ENCODE results near the gene COQ5. TPM values are rescaled to one million over a fixed set of nuclear protein-coding genes. Genes with fewer than 3 reads are reported as not detected.
A peak's percentile ranks its signal among the peaks of the same experiment; 100 is the strongest.

Gene COQ5
- total RNA-seq, 1 donor from 2014 or later, result 46.3 TPM

GRCh38 chr12:120500581-120500980 is 28.4 kb downstream of the COQ5 start:
- no peak for TF ChIP-seq CTCF (conservative IDR thresholded peaks at IDR 0.05; ENCODE audit: low read depth, low read length)
- H3K4me3 ChIP-seq (ENCODE audit: low read depth, low read length), result no peak overlapping the region
- no peak for DNase-seq (ENCODE audit: low read depth)

GRCh38 chr12:120498870-120499515 is 30.0 kb downstream of the COQ5 start:
- TF ChIP-seq CTCF (conservative IDR thresholded peaks at IDR 0.05; ENCODE audit: low read depth, low read length), result no peak
- DNase-seq (ENCODE audit: low read depth), result no peak
- no peak overlapping the region for H3K4me3 ChIP-seq (ENCODE audit: low read depth, low read length)

- H3K4me3 ChIP-seq (ENCODE audit: low read depth, low read length), result peak overlapping the region; percentile 91
- TF ChIP-seq CTCF (conservative IDR thresholded peaks at IDR 0.05; ENCODE audit: low read depth, low read length), result no peak
- no peak for DNase-seq (ENCODE audit: low read depth)
Measured at GRCh38 chr12:120497524-120498150, 31.3 kb downstream of the COQ5 start.

- TF ChIP-seq CTCF (conservative IDR thresholded peaks at IDR 0.05; ENCODE audit: low read depth, low read length), result peak; percentile 23
- DNase-seq (ENCODE audit: low read depth), result no peak
- H3K4me3 ChIP-seq (ENCODE audit: low read depth, low read length), result peak overlapping the region; percentile 91
Measured at GRCh38 chr12:120496413-120497340, 32.3 kb downstream of the COQ5 start.

GRCh38 chr12:120495731-120496412 is 33.1 kb downstream of the COQ5 start, which contains the start of gene DYNLL1:
TSS of gene DYNLL1 (plus strand) at chr12:120496113. CDS start at chr12:120496422, 309 bp downstream.
- TF ChIP-seq CTCF (conservative IDR thresholded peaks at IDR 0.05; ENCODE audit: low read depth, low read length), result no peak
- H3K4me3 ChIP-seq (ENCODE audit: low read depth, low read length), result peak within 1 kb of the TSS; percentile 91
- DNase-seq (ENCODE audit: low read depth), result peak; percentile 48

GRCh38 chr12:120495186-120495730 is 33.7 kb downstream of the COQ5 start:
- peak overlapping the region; percentile 91 for H3K4me3 ChIP-seq (ENCODE audit: low read depth, low read length)
- no peak for TF ChIP-seq CTCF (conservative IDR thresholded peaks at IDR 0.05; ENCODE audit: low read depth, low read length)
- DNase-seq (ENCODE audit: low read depth), result no peak

All from epithelial cell of proximal tubule (primary cell).